ENCODE measurements around the gene FANCC.
"Not testable (repeated sequence)": the region's sequence is repeated elsewhere in the genome, so short reads cannot be mapped to it uniquely, and the experiment has no call there.

The FANCC gene

DNA sequence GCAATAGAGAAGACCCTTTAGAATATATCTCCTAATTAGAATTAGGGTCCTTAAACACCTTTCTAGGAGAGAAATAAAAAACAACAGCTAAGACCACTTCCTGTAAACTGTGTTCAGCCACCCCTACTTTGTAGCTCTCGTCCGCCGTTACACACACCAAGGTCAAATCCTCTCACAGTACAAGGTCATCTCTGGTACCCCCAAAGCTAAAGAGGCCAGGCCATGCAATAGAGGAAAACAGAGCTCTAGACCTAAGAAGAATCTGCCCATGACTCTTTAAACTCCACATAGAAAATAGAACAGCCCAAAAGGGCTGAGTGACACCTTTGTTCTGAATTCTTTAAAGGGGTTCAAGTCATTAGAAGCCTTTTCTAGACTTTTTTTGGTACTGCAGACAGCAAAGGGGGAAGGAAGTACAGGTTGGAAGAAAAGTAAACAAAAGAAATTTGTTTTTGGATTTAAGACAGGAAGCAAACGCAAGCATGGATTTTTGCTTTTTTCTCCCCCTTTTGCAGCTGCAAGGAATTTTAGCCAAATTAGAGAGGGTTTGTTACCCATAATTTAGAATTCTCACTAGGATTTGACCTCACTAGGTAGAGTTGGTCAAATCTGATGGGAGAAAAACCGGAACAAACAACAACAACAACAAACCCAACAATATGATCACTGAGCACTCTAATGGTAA, 13.4 kb upstream of the FANCC start:
- Histone ChIP-seq H2AFZ (ENCODE audit: low read depth, low read length) (no peak overlapping the region), H3K14ac (ENCODE audit: low read length in 2 of 2) (no peak overlapping the region), H3K4me3 (ENCODE audit: insufficient read depth in 1 of 2, low read depth in 1 of 2, low read length in 2 of 2) (no peak overlapping the region), H3K79me1 (replicated peaks; ENCODE audit: low read length, poor library complexity, severe bottlenecking) (no peaks in the 10 kb centered on the region), H2BK12ac (ENCODE audit: low read length in 2 of 2) (no peak overlapping the region), H3K9me3 (ENCODE audit: control insufficient read depth, low read length) (peaks cover 7% of the 10 kb centered on the region), H3K23ac (ENCODE audit: low read length in 2 of 2) (no peak overlapping the region), H2AK5ac (ENCODE audit: low read length, severe bottlenecking) (no peak overlapping the region), H4K8ac (ENCODE audit: low read length) (no peak overlapping the region), H3K9ac (ENCODE audit: low read length) (no peak overlapping the region), H3K27ac (ENCODE audit: low read length, poor library complexity, severe bottlenecking) (no peak overlapping the region), H3K27me3 (ENCODE audit: control insufficient read depth in 1 of 2, insufficient read depth in 1 of 2, low read length in 2 of 2) (no peaks in the 10 kb centered on the region), H4K91ac (ENCODE audit: low read length) (no peak overlapping the region), H3K4me1 (ENCODE audit: control insufficient read depth, insufficient read depth, low read depth, low read length) (no peaks in the 10 kb centered on the region), H3K4ac (ENCODE audit: low read depth in 1 of 2, low read length in 2 of 2) (no peak overlapping the region), H3K4me2 (ENCODE audit: low read length, poor library complexity, severe bottlenecking) (no peak overlapping the region), H2BK120ac (ENCODE audit: low read depth, low read length) (no peak overlapping the region), H2BK15ac (ENCODE audit: low read depth, poor library complexity, severe bottlenecking) (no peak overlapping the region), H3K36me3 (ENCODE audit: control insufficient read depth in 1 of 2, insufficient read depth in 2 of 2, low read depth in 1 of 2, low read length in 2 of 2) (no peaks in the 10 kb centered on the region), H3K18ac (ENCODE audit: low read depth in 1 of 2, low read length in 2 of 2) (no peak overlapping the region), H2BK5ac (ENCODE audit: low read depth, low read length, poor library complexity, severe bottlenecking) (no peak overlapping the region)
- no peak for DNase-seq
- WGBS, result 88% methylated on average over 4 of the region's 5 CpGs

DNA sequence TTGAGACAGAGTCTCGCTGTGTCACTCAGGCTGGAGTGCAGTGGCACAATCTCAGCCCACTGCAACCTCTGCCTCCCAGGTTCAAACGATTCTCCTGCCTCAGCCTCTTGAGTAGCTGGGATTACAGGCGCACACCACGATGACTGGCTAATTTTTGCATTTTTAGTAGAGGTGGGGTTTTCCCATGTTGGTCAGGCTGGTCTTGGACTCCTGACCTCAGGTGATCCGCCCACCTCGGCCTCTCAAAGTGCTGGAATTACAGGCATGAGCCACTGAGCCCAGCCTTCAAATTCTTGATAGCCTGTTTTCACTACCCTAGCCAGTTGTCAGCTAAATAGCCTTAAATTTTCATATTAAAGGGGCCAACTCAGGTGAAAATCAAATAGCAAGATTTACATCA, 11.6 kb upstream of the FANCC start:
- not testable (repeated sequence) for H3K4me3 ChIP-seq (ENCODE audit: insufficient read depth in 1 of 2, low read depth in 1 of 2, low read length in 2 of 2); H2AFZ ChIP-seq (ENCODE audit: low read depth, low read length); H3K4me2 ChIP-seq (ENCODE audit: low read length, poor library complexity, severe bottlenecking); H2BK12ac ChIP-seq (ENCODE audit: low read length in 2 of 2); H3K4ac ChIP-seq (ENCODE audit: low read depth in 1 of 2, low read length in 2 of 2); H3K79me1 ChIP-seq (replicated peaks; ENCODE audit: low read length, poor library complexity, severe bottlenecking); H3K36me3 ChIP-seq (ENCODE audit: control insufficient read depth in 1 of 2, insufficient read depth in 2 of 2, low read depth in 1 of 2, low read length in 2 of 2); H3K9ac ChIP-seq (ENCODE audit: low read length); H2BK120ac ChIP-seq (ENCODE audit: low read depth, low read length); H3K18ac ChIP-seq (ENCODE audit: low read depth in 1 of 2, low read length in 2 of 2); H2BK15ac ChIP-seq (ENCODE audit: low read depth, poor library complexity, severe bottlenecking); H4K91ac ChIP-seq (ENCODE audit: low read length); H3K14ac ChIP-seq (ENCODE audit: low read length in 2 of 2); H2AK5ac ChIP-seq (ENCODE audit: low read length, severe bottlenecking); H4K8ac ChIP-seq (ENCODE audit: low read length); H3K4me1 ChIP-seq (ENCODE audit: control insufficient read depth, insufficient read depth, low read depth, low read length); H3K27me3 ChIP-seq (ENCODE audit: control insufficient read depth in 1 of 2, insufficient read depth in 1 of 2, low read length in 2 of 2); H2BK5ac ChIP-seq (ENCODE audit: low read depth, low read length, poor library complexity, severe bottlenecking); H3K23ac ChIP-seq (ENCODE audit: low read length in 2 of 2); DNase-seq; H3K27ac ChIP-seq (ENCODE audit: low read length, poor library complexity, severe bottlenecking)
- 96% methylated on average over 6 of the region's 6 CpGs for WGBS
- H3K9me3 ChIP-seq (ENCODE audit: control insufficient read depth, low read length), result peaks cover 11% of the 10 kb centered on the region

- Histone ChIP-seq H2AFZ (ENCODE audit: low read depth, low read length) (no peak overlapping the region), H4K91ac (ENCODE audit: low read length) (no peak overlapping the region), H3K18ac (ENCODE audit: low read depth in 1 of 2, low read length in 2 of 2) (no peak overlapping the region), H3K9ac (ENCODE audit: low read length) (no peak overlapping the region), H2BK5ac (ENCODE audit: low read depth, low read length, poor library complexity, severe bottlenecking) (no peak overlapping the region), H3K79me1 (replicated peaks; ENCODE audit: low read length, poor library complexity, severe bottlenecking) (no peaks in the 10 kb centered on the region), H3K27ac (ENCODE audit: low read length, poor library complexity, severe bottlenecking) (no peak overlapping the region), H2BK12ac (ENCODE audit: low read length in 2 of 2) (no peak overlapping the region), H2AK5ac (ENCODE audit: low read length, severe bottlenecking) (no peak overlapping the region), H3K9me3 (ENCODE audit: control insufficient read depth, low read length) (peaks cover 11% of the 10 kb centered on the region), H3K36me3 (ENCODE audit: control insufficient read depth in 1 of 2, insufficient read depth in 2 of 2, low read depth in 1 of 2, low read length in 2 of 2) (no peaks in the 10 kb centered on the region), H3K27me3 (ENCODE audit: control insufficient read depth in 1 of 2, insufficient read depth in 1 of 2, low read length in 2 of 2) (no peaks in the 10 kb centered on the region), H3K4me2 (ENCODE audit: low read length, poor library complexity, severe bottlenecking) (no peak overlapping the region), H3K23ac (ENCODE audit: low read length in 2 of 2) (no peak overlapping the region), H3K4me3 (ENCODE audit: insufficient read depth in 1 of 2, low read depth in 1 of 2, low read length in 2 of 2) (no peak overlapping the region), H3K14ac (ENCODE audit: low read length in 2 of 2) (no peak overlapping the region), H3K4me1 (ENCODE audit: control insufficient read depth, insufficient read depth, low read depth, low read length) (no peaks in the 10 kb centered on the region), H3K4ac (ENCODE audit: low read depth in 1 of 2, low read length in 2 of 2) (no peak overlapping the region), H2BK120ac (ENCODE audit: low read depth, low read length) (no peak overlapping the region), H4K8ac (ENCODE audit: low read length) (no peak overlapping the region), H2BK15ac (ENCODE audit: low read depth, poor library complexity, severe bottlenecking) (no peak overlapping the region)
- no peak for DNase-seq
- WGBS, result no CpG with 5 or more reads among the region's 1 CpG
Observed at GRCh38 chr9:95327239-95327865, 9.8 kb upstream of the FANCC start.

- no peak overlapping the region for H3K4me3 ChIP-seq (ENCODE audit: insufficient read depth in 1 of 2, low read depth in 1 of 2, low read length in 2 of 2)
- H3K4ac ChIP-seq (ENCODE audit: low read depth in 1 of 2, low read length in 2 of 2), result no peak overlapping the region
- H2BK12ac ChIP-seq (ENCODE audit: low read length in 2 of 2), result no peak overlapping the region
- no peaks in the 10 kb centered on the region for H3K36me3 ChIP-seq (ENCODE audit: control insufficient read depth in 1 of 2, insufficient read depth in 2 of 2, low read depth in 1 of 2, low read length in 2 of 2)
- H3K23ac ChIP-seq (ENCODE audit: low read length in 2 of 2), result no peak overlapping the region
- no peak overlapping the region for H3K14ac ChIP-seq (ENCODE audit: low read length in 2 of 2)
- H4K8ac ChIP-seq (ENCODE audit: low read length), result no peak overlapping the region
- 43% methylated on average over 1 of the region's 1 CpG for WGBS
- H3K27ac ChIP-seq (ENCODE audit: low read length, poor library complexity, severe bottlenecking), result no peak overlapping the region
- no peak overlapping the region for H2BK15ac ChIP-seq (ENCODE audit: low read depth, poor library complexity, severe bottlenecking)
- no peak overlapping the region for H2AK5ac ChIP-seq (ENCODE audit: low read length, severe bottlenecking)
- H2BK5ac ChIP-seq (ENCODE audit: low read depth, low read length, poor library complexity, severe bottlenecking), result no peak overlapping the region
- H3K4me1 ChIP-seq (ENCODE audit: control insufficient read depth, insufficient read depth, low read depth, low read length), result no peaks in the 10 kb centered on the region
- H3K9ac ChIP-seq (ENCODE audit: low read length), result no peak overlapping the region
- DNase-seq, result no peak
- no peak overlapping the region for H4K91ac ChIP-seq (ENCODE audit: low read length)
- H2BK120ac ChIP-seq (ENCODE audit: low read depth, low read length), result no peak overlapping the region
- H3K27me3 ChIP-seq (ENCODE audit: control insufficient read depth in 1 of 2, insufficient read depth in 1 of 2, low read length in 2 of 2), result no peaks in the 10 kb centered on the region
- no peaks in the 10 kb centered on the region for H3K79me1 ChIP-seq (replicated peaks; ENCODE audit: low read length, poor library complexity, severe bottlenecking)
- no peak overlapping the region for H2AFZ ChIP-seq (ENCODE audit: low read depth, low read length)
- H3K9me3 ChIP-seq (ENCODE audit: control insufficient read depth, low read length), result peaks cover 11% of the 10 kb centered on the region
- H3K18ac ChIP-seq (ENCODE audit: low read depth in 1 of 2, low read length in 2 of 2), result no peak overlapping the region
- H3K4me2 ChIP-seq (ENCODE audit: low read length, poor library complexity, severe bottlenecking), result no peak overlapping the region
Observed at GRCh38 chr9:95325221-95325620, 7.7 kb upstream of the FANCC start.

Data from mesenchymal stem cell (in vitro differentiated cells and primary cell).